Neural progenitor cell (in vitro differentiated cells): ENCODE measurements around the gene MAPK1.
"Not testable (repeated sequence)": the region's sequence is repeated elsewhere in the genome, so short reads cannot be mapped to it uniquely, and the experiment has no call there.

Source experiments
- CTCF ChIP-seq: fragments of 200-600 bp; sonication (generic); IDR thresholded peaks from 2 replicates; pipeline ENCODE4 v1.5.1; 2017; ENCODE audit warnings: antibody characterized with exemption, mild to moderate bottlenecking
- EZH2phosphoT487 ChIP-seq: fragments of 200-600 bp; sonication (generic); IDR thresholded peaks from 2 replicates; pipeline ENCODE4 v1.6.1; 2017; ENCODE audit warnings: antibody characterized with exemption

GRCh38 chr22:21839104-21839764, 28.2 kb downstream of the MAPK1 start:
- TF ChIP-seq CTCF, EZH2phosphoT487: not testable (repeated sequence)
